HG03060 (cell line): ENCODE data around the gene WEE2.
"Not testable (repeated sequence)": the region's sequence is repeated elsewhere in the genome, so short reads cannot be mapped to it uniquely, and the experiment has no call there.

Experiments
- ATAC-seq: cut with Tn5 transposase; IDR thresholded peaks from one replicate; pipeline ENCODE4 v1.9.1; 2021; ENCODE audit warnings: low read depth, moderate number of reproducible peaks; ENCODE audit not compliant: unreplicated experiment

The WEE2 gene

DNA sequence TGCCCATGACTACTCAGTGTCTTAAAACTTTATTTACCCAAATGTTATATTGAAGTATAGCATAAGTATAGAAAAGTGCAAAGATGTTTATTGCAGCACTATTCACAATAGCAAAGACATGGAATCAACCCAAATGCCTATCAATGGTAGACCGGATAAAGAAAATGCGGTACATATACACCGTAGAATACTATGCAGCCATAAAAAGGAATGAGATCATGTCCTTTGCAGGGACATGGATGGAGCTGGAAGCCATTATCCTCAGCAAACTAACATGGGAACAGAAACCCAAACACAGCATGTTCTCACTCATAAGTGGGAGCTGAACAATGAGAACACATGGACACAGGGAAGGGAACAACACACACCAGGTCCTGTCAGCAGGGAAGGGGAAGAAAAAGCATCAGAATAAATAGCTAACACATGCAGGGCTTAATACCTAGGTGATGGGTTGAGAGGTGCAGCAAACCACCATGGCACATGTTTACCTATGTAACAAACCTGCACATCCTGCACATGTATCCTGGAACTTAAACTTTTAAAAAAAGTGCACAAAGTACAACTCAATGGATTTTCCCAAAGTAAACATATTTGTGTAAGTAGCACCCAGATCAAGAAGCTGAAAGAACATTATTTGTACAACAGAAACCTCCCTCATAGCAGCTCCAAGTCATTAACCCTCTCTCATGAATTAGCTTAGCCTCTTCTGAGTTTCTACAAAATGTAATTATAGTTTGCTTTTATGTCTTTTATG, 18.9 kb upstream of the WEE2 start:
- not testable (repeated sequence) for ATAC-seq

DNA sequence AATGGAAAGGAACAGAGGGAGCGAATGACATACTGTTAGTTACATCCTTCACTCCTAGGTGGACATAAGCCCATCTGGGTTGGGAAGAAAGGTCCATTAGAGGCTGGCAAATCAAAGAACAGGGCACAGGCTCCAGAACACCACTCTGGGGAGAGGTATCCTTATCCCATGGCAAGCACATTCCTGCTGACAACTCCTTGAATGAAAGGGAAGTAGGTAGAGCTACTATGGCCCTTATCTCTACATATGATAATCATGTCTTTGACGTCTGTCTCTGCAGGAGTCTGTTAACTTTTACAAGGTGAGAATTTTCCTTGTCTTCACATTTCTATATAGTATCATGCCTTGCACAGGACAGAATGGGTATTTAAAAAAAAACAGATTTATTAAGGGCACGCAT, 16.6 kb upstream of the WEE2 start:
- ATAC-seq = no peak

DNA sequence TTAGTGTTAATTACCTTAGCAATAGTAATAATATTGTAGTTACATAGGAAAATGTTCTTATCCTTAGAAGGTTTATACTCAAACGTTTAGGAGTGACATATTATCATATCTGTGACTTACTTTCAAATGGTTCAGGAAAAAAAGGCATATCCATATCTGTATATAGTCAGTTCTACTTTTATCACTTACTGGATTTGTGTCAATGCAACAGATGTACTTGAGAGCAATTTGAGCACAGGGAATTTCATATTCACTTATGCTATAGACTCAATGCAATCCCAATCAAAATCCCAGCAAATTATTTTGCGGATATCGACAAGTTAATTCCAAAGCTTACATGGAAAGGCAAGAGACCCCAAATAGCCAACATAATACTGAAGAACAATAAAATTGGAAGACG, 16.2 kb upstream of the WEE2 start:
- ATAC-seq = no peak

DNA sequence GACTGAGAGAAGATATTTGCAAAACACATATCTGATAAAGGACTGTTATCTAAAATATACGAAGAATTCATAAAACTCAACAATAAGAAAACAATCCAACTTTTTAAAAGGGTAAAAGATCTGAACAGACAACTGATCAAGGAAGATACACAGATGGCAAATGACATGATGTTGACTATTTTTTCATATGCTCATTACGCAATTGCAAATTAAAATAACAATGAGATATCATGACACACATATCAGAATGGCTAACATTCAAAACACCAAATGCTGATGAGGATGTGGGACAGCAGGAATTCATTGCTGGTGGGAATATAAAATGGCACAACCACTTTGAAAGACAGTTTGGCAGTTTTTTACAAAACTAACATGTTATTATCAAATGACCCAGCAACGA, 15.1 kb upstream of the WEE2 start:
- ATAC-seq = no peak

DNA sequence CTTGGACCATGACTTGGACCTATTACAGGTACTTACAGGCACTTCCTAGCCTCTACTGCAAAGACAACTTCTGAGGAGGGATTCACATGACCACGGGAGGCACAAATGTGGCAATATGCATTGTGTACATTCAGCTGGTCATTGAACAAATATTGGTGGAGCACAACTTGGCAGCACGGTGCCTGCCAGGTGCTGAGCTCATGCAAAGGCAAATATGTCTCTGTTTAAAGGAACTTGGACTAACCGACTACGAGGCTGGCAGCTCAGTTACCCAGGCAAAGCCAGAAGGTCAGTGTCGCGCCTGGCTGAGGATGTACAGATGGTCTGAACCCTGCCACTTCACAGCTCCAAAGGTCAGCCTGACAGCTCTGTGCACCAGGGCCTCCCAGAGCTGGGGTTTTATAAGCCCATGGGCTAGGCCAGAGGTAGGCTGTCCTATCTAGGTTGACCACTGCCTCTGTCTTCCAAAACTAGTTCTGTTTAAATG, 12.3 kb upstream of the WEE2 start:
- no peak for ATAC-seq

DNA sequence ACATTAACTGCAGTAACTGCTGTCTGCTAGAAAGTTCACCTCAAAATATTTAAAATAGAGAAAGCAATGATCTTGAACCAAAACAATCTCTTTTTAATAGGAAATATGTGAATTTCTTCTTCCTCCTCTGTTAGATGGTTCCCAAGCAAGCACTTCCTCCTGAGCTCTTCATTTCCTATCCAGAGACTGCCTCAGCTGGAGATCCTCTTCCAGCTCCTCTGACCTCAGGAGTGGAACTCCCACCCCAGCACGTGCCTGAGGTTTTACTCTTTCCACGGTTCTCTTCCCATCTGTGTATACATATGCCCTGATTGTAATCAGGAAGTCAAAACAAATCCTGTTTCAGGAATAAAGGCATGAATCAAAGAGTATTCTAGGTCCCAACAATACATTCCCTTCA, 11.8 kb upstream of the WEE2 start:
- no peak for ATAC-seq

DNA sequence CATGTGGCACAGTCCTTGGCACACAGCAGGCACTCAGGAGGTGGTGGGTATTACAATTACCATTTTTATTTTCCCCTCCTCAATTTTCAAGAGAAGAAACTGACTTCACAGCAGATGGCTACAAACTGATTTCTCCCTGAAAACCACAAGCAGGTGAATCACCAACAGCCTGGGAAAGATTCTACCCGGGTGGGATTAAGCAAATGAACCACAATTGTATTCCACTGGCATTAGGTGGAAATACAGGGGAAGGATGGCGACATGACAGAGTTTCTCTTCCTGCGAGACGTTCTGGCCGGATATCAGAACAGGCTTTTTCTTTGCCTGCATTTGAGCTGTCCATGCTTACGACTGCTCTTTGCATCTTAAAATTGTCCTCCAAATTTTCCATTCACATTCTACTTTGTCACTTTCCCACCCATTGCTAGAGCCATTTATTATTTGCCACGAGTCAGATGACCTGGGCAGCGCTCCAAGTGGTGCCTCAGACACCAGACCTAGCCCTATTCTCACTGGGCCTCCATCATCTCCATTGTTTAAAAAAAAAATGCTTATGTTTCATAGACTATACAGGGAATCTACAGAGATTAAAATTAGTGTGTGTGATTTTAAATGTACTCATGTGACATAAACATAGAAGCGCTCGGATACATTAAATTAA, 10.8 kb upstream of the WEE2 start:
- no peak for ATAC-seq

DNA sequence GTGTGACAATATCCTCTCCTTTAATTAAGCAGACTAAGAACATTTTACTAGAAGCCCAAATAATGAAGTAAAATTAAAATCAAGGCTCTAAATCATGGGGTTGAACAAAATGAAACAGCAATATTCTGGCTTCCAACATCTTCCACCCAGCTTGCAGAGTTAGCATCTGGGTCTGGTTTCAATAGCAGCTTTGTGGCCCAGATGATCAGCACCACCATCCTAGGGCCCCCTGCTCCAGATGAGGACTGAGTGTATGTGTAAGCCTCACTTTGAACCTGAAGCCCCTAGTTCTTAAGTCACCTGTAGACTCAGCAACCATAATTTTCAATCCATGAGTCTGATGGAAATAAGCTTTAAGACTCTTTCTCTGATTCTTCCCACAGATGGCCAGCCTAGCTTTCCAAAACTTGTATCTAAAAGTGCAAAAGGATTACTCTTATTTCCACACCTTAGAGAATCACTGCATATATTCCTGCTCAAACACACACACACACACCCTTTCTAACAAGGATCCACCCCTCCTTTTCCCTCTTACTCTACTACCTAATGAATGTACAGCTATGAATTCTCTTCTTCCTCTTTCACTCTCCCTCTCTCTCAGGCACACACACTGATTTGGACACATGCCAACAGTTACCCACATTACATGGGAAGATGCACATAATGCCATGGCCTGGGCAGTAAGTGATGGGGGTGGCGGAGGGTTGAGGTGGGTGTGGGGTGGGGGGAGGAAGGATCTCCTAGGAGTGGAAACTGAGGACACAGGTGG, 9.7 kb upstream of the WEE2 start:
- ATAC-seq = no peak

DNA sequence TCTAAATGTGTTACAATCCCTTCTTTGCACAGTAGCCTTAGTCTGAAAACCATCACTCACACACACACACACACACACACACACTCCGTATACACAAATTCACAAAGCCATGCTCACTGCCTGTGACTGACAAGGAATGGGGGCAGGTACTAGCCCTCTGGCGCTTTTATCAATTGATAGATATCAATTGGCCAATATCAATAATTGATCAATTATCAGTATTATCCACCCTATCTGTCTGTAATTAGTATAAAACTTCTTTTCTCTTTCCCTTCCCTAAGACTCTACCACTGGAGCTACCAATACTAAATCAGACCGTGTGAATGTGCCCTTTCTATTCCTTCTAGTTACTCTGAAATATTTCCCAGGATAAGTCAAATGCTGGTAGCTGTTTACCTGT, 8.3 kb upstream of the WEE2 start:
- ATAC-seq = no peak

DNA sequence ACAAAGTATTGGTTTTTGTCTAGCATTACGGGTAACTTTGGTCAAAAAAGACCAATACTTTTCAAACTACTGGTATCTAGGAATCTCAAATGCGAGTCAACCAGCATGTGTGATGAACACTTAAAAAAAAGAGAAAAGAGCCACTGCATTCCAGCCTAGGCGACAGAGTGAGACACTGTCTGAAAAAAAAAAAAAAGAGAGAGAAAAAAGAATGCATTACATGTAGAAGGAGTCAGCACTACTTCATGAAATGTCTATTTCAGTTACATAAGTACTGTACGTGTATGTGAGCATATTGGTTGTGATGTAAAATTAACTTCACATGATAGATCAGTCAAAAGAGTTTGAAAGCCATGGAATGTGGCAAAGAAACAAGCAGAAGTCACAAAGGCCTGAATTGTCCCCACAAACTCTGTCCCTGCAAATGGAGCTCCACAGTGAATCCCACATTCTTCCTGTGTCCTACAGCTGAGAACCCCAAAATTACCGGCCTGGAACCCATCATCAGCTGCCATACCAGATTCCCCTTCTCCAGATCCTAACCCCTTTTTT, 7.8 kb upstream of the WEE2 start:
- ATAC-seq = no peak

DNA sequence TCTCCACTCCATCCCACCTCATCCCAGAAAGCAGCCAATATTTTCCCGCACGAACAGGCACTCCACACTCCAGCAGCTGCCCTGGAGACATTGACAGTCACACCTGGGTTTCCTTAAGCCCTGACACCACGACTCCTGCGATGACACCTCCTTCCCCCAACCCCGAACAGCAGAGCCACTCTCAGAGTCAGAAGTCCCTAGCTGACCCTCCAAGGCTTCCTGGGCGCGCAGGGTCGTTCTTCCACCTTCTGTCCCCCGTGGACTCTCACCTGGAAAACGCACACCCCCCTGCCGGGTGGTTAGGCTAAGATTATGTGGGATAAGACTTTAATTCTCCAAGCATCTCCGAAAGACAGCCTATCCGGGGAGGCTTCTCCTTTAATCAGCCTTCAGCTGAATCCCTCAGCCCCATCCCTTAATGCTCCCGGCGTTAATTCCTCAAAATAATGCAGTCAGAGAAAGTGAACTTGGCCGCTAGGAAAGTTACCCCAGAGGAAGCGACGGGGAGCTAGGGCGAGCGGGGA, 7.2 kb upstream of the WEE2 start:
- ATAC-seq = no peak

DNA sequence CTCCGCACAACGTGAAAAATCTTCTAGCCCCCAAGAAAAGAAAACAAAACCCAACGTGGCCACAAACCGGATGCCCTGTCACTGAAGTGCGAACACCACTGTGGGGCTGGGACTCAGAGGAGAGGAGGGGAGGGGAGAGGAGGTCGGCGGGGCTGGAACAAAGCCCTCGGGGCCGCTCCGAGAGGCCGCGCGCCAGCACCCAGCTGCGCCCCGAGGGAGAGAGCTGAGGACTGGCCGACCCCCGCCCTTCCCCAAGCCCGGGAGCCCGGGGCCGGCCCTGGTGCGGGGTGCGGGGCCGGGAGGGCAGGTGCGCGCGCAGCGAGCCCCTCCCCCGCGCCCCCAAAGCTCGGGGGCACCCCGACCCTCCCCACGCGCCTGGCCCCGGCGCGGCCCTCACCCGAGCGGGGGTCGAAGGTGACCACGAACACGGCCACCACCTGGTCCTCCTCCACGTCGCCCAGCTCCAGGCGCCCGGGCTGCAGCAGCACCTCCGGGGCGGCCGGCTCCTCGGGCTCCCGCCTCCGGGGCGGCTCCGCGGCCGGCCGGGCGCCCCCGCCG, 6.6 kb upstream of the WEE2 start:
- ATAC-seq = no peak

DNA sequence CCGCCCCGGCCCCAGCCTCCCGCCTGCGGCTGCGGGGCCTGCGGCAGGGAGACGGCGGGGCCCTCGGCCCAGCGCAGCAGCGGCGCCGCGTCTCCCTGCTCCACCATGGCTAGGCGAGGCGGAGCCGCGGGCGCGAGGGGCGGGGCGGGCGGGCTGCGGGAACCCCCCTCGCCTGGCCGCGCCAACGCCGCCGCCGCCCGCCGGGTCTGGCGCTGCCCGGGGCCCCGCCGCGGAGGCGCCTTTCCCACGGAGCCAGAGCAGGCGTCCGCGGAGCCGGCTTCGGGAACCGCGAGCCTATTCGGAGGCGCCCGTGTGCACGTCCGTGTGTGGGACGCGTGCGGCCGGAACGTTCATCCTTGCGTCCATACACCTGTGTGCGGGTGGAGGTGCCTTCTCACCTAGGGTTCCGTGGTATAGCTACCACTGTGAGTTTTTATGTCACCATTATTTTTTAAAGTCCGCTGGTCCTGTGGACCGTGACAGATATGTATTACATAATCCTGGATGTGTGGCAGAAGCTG, 6.0 kb upstream of the WEE2 start, which contains the start of gene DENND11:
TSS of gene DENND11 (minus strand) at position 120 of the 521 bp plus-strand sequence. CDS start at position 107, 13 bp downstream.
- no peak for ATAC-seq

DNA sequence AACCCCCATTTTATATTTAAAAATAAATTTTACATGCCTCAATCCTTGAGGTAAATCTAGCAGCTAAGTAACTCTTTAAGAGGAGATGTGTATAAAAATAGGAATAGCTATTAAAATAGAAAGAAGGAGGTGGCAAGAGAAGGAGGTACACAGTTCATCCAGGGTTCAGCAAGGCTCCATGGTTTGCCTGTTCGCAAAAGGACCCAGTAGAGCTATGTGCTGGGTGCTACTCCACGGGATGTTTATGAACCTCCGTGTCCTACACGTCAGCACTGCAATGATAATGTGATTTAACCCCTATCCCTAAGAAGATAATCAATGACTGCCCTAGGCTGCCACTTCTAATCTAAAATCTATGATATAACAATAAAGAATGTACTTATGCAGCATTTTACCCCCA, 5.3 kb upstream of the WEE2 start:
- no peak for ATAC-seq

DNA sequence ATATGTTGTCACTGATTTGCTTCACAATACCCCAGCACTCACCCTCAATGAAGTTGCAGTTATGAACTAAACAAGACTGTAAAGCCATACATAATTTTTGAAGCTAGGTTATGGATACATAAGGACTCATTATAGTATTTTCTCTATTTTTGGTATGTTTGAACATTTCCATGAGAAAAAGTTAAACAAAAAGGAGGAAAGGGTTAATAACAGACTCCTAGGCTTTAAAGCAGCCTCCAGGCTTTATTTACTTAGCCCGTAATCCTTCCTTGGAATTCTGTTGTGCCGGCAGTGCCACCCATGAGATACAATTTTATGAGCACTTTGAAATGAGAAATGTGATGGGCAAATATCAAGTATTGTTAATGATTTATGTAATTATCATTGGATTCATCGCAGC, 4.0 kb upstream of the WEE2 start:
- no peak for ATAC-seq

DNA sequence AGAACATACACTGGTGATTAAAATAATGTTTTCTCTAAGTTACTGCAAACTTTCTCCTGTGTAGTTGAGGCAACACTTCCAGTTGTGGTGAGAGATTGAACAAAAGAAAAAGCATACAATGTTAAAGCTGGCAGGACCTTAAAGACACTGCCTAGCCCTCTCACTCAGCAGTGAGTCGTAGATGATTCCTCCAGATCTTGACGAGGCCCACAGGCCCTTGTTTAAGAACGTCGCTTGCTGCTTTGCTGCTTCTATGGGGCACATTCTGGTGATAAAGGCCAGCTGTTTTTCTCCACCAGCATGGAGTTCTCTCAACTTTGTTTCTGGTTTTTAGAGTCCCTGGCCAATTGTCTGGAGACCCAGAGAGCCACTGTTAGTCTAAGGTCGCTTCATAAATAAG, 3.4 kb upstream of the WEE2 start:
- ATAC-seq = no peak

DNA sequence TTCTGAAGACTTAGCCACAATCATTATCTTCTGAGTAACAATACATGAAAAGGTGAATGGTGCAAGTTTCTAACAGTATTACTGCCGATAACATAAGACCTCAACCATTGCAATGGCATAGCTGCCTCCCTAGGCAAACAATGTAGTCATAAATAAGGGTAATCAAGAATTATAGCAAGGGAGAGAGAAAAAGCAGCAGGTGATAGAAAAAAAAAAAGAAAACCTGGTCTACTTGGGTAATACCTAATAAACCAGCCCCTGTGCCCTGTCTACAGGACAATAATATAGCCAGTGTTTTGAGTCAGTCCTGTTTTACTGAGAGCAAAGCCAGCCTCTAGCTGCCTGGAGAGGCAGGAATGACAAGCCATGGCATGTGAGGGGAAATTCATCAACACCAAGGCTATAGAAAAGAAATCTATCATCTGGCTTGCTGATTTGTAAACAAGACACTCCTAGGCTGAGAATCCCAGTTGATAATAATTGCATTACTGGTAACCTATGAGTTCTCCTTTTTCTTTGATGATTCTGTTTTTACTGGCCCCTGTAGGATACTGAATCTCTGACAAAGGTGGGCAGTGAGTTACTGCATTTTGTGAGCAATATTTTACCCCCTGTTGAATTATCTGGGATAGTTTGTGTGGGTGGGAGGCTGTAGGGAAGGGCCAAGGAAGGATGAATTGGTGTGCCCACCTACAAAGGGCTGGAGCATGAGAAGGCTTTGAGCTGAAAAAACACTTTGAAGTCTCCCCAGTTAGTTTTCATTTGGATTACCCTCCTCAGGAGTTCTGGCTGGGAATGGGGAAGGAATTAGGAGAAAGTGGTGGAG, 1.7 kb upstream of the WEE2 start:
- ATAC-seq = no peak

DNA sequence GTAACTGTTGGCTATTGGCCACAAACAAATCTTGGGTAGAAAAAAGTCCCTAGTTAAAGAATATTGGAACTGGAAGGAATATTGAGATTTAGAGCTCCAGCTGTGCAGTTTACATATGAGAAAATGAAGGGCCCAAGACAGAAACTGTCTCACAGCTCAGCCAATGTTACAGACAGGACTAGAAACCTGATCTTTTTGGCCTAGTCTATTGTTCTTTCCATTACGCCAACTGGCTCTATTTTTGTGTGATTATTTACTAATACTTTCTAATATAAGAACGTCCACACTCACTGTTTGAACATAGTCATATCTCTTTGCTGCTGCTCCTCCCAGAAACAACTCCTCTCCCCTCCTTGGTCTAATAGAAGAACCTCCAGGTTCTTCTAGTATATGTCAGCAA, 1.2 kb downstream of the WEE2 start:
- no peak for ATAC-seq

DNA sequence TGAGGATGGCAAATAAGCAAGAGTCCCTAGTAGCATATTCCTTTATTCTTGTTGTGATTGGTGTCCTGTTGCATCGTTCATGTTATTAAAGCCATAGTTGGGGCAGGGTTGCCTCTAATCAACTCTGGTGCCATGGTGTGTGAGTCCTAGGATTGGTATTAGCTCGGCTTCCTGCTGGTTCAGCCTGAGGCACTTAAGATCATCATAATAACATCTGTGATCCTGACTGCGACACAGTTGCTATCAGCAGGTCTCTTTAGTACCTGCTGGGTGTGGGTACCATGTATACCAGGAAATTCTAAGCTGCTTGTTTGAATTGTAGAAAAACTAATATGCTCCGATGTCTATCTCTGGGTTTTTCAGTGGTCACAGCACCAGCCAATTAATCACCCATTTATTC, 1.6 kb downstream of the WEE2 start:
- no peak for ATAC-seq
